CD4-positive, alpha-beta T cell treated with Interleukin-2 at 100 ng/mL for 4 hours (primary cell): ENCODE data around the gene CFAP20DC.
"Not testable (repeated sequence)": the region's sequence is repeated elsewhere in the genome, so short reads cannot be mapped to it uniquely, and the experiment has no call there.

Source experiments
- DNase-seq: peaks from one replicate; pipeline ENCODE4 v3.0.0-alpha.2; 2020; ENCODE audit warnings: low spot score

Gene CFAP20DC

GRCh38 chr3:58742239-58742638, 307.6 kb downstream of the CFAP20DC start:
- no peak for DNase-seq

- no peak for DNase-seq
These were observed 312.2 kb downstream of the CFAP20DC start for GRCh38 chr3:58737644-58738043.

- DNase-seq: no peak
These were observed 318.2 kb downstream of the CFAP20DC start for GRCh38 chr3:58731673-58732072.

- no peak for DNase-seq
These were observed 321.1 kb downstream of the CFAP20DC start for GRCh38 chr3:58728723-58729122.

- DNase-seq: no peak
These were observed 324.4 kb downstream of the CFAP20DC start for GRCh38 chr3:58725326-58725853.

- no peak for DNase-seq
These were observed 325.5 kb downstream of the CFAP20DC start for GRCh38 chr3:58724336-58724735.

GRCh38 chr3:58723173-58723572, 326.7 kb downstream of the CFAP20DC start:
- no peak for DNase-seq

- DNase-seq: no peak
These were observed 327.3 kb downstream of the CFAP20DC start for GRCh38 chr3:58722561-58722960.

GRCh38 chr3:58720526-58720925, 329.3 kb downstream of the CFAP20DC start:
- DNase-seq: no peak

- DNase-seq: no peak
These were observed 330.1 kb downstream of the CFAP20DC start for GRCh38 chr3:58719684-58720083.

GRCh38 chr3:58713715-58714401, 336.0 kb downstream of the CFAP20DC start:
- DNase-seq: no peak

GRCh38 chr3:58711871-58712270, 338.0 kb downstream of the CFAP20DC start:
- DNase-seq: no peak

GRCh38 chr3:58708983-58709382, 340.8 kb downstream of the CFAP20DC start:
- not testable (repeated sequence) for DNase-seq

- DNase-seq: no peak
These were observed 341.6 kb downstream of the CFAP20DC start for GRCh38 chr3:58708116-58708791.

GRCh38 chr3:58707390-58707930, 342.4 kb downstream of the CFAP20DC start:
- DNase-seq: no peak

GRCh38 chr3:58706395-58707167, 343.2 kb downstream of the CFAP20DC start:
- no peak for DNase-seq

- DNase-seq: no peak
These were observed 345.1 kb downstream of the CFAP20DC start for GRCh38 chr3:58704745-58705144.

- DNase-seq: not testable (repeated sequence)
These were observed 345.5 kb downstream of the CFAP20DC start for GRCh38 chr3:58704304-58704703.

GRCh38 chr3:58698246-58698645, 351.6 kb downstream of the CFAP20DC start:
- no peak for DNase-seq

- no peak for DNase-seq
These were observed 352.3 kb downstream of the CFAP20DC start for GRCh38 chr3:58697561-58697960.

GRCh38 chr3:58696813-58697212, 353.0 kb downstream of the CFAP20DC start:
- not testable (repeated sequence) for DNase-seq

GRCh38 chr3:58696093-58696492, 353.7 kb downstream of the CFAP20DC start:
- no peak for DNase-seq
